Erythroblast (primary cell): ENCODE results near the gene SLC26A8.

Experiments
- GATA1 ChIP-seq: IDR thresholded peaks from 2 replicates; pipeline ENCODE4 v1.6.1; 2011; ENCODE audit warnings: low read depth, mild to moderate bottlenecking, control low read depth, low read length, moderate library complexity
- POLR2A ChIP-seq: IDR thresholded peaks from 2 replicates; pipeline ENCODE4 v1.6.1; 2011; ENCODE audit warnings: mild to moderate bottlenecking, low read length

DNA sequence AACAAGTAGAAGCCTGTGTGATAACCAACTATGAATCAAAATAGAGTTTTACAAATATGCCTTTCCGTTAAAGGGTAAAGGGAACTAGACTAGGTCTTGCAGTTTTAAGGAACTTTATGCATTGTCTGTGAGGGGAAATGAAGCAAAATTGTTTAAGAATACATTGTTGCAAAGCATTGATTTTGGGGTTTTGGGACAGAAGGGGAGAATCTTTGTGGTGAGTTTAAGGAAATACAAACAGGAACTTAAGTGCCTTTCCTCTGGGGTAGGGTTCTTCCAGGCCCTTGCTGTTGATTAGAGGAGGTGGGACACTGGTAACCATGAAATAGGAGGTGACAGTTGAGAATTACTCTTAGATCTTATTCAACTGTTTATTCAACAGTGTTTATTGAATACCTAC is 7.8 kb upstream of the SLC26A8 start:
- TF ChIP-seq POLR2A (no peak), GATA1 (no peak)
